Stimulated activated CD4-positive, alpha-beta T cell treated with anti-CD3 and anti-CD28 coated beads, TNF-alpha, amount 100 ng/mL, for 4 hours (primary cell): ENCODE measurements around the gene TRPM1.

Source experiments
- DNase-seq, 3 experiments: peaks; one replicate each; pipeline ENCODE4 v3.0.0-alpha.2; 2020; ENCODE audit warnings: low read depth in 3 of 3

TRPM1 gene

GRCh38 chr15:30978328-30978727 lies 123.2 kb downstream of the TRPM1 start:
- no peak for DNase-seq

GRCh38 chr15:30974112-30974511 lies 127.4 kb downstream of the TRPM1 start:
- no peak for DNase-seq

- no peak for DNase-seq
These were observed 128.1 kb downstream of the TRPM1 start for GRCh38 chr15:30973379-30973778.

GRCh38 chr15:30969724-30970123 lies 131.8 kb downstream of the TRPM1 start:
- no peak for DNase-seq

- DNase-seq, result no peak
These were observed 137.8 kb downstream of the TRPM1 start for GRCh38 chr15:30963681-30964080.

- no peak for DNase-seq
These were observed 138.9 kb downstream of the TRPM1 start for GRCh38 chr15:30962659-30963058.

GRCh38 chr15:30962079-30962478 lies 139.4 kb downstream of the TRPM1 start:
- no peak for DNase-seq

GRCh38 chr15:30958219-30958618 lies 143.3 kb downstream of the TRPM1 start:
- DNase-seq, result no peak

GRCh38 chr15:30956216-30957124 lies 145.1 kb downstream of the TRPM1 start:
- DNase-seq, result no peak

GRCh38 chr15:30954674-30955073 lies 146.9 kb downstream of the TRPM1 start:
- DNase-seq, result no peak

- no peak for DNase-seq
These were observed 147.7 kb downstream of the TRPM1 start for GRCh38 chr15:30953731-30954378.

GRCh38 chr15:30953183-30953582 lies 148.3 kb downstream of the TRPM1 start:
- no peak for DNase-seq
